Measurements from ENCODE around the gene SLC22A13.

DNA sequence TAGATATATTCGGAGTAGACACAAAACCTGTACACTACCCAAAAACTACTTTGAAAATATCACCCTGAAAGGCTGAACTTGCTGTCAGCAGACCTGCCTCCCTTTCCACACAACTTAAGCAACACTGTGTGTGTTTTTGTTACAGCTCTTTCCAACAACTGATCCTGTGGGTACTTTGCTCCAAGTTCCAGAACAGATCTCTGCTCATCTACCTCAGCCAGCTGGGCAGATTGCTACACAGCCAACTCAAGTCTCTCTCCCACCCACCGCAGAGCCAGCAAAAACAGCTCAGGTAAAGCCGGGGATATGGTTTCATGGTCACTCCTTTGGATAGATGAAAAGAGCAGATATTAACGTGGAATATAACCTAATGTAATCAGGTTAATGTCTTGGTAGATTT, 19.7 kb upstream of the SLC22A13 start:
- TF ChIP-seq, protein P1, sequence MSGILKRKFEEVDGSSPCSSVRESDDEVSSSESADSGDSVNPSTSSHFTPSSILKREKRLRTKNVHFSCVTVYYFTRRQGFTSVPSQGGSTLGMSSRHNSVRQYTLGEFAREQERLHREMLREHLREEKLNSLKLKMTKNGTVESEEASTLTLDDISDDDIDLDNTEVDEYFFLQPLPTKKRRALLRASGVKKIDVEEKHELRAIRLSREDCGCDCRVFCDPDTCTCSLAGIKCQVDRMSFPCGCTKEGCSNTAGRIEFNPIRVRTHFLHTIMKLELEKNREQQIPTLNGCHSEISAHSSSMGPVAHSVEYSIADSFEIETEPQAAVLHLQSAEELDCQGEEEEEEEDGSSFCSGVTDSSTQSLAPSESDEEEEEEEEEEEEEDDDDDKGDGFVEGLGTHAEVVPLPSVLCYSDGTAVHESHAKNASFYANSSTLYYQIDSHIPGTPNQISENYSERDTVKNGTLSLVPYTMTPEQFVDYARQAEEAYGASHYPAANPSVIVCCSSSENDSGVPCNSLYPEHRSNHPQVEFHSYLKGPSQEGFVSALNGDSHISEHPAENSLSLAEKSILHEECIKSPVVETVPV (CRISPR knock-in tag; IDR thresholded peaks at IDR 0.05), result no peak
- no peak for TF ChIP-seq CSDC2 (CRISPR knock-in tag; IDR thresholded peaks at IDR 0.05)
- TF ChIP-seq, protein P2, sequence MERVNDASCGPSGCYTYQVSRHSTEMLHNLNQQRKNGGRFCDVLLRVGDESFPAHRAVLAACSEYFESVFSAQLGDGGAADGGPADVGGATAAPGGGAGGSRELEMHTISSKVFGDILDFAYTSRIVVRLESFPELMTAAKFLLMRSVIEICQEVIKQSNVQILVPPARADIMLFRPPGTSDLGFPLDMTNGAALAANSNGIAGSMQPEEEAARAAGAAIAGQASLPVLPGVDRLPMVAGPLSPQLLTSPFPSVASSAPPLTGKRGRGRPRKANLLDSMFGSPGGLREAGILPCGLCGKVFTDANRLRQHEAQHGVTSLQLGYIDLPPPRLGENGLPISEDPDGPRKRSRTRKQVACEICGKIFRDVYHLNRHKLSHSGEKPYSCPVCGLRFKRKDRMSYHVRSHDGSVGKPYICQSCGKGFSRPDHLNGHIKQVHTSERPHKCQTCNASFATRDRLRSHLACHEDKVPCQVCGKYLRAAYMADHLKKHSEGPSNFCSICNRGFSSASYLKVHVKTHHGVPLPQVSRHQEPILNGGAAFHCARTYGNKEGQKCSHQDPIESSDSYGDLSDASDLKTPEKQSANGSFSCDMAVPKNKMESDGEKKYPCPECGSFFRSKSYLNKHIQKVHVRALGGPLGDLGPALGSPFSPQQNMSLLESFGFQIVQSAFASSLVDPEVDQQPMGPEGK (CRISPR knock-in tag; IDR thresholded peaks at IDR 0.05; ENCODE audit: borderline replicate concordance), result no peak
- no peak for TF ChIP-seq ZNF8 (CRISPR knock-in tag; IDR thresholded peaks at IDR 0.05)
- no peak for TF ChIP-seq ZFP3 (CRISPR knock-in tag; IDR thresholded peaks at IDR 0.05)
- TF ChIP-seq TOX (CRISPR knock-in tag; IDR thresholded peaks at IDR 0.05; ENCODE audit: borderline replicate concordance), result no peak
- TF ChIP-seq ARNTL (CRISPR knock-in tag; IDR thresholded peaks at IDR 0.05; ENCODE audit: borderline replicate concordance, low read depth), result no peak
- no peak for TF ChIP-seq ZNF70 (CRISPR knock-in tag; IDR thresholded peaks at IDR 0.05)
- TF ChIP-seq ZNF565 (CRISPR knock-in tag; conservative IDR thresholded peaks at IDR 0.05; ENCODE audit: low read depth), result no peak
